Measurements from ENCODE around the gene LYPLA2. TPM values are rescaled to one million over a fixed set of nuclear protein-coding genes. Genes with fewer than 3 reads are reported as not detected.

Gene LYPLA2
- total RNA-seq, 1 experiment from 2014 or later = 78.0 TPM

GRCh38 chr1:23825076-23825761 lies 34.3 kb downstream of the LYPLA2 start, which contains the start of gene HMGCL:
TSS of gene HMGCL (minus strand) at chr1:23825429. CDS start at chr1:23825415, 14 bp downstream.
- H3K9me2 ChIP-seq (ENCODE audit: insufficient read depth) = no peaks in the 10 kb centered on the region
- H3K4me3 ChIP-seq (replicated peaks in 1 of 2; ENCODE audit: low read depth in 1 of 2, low read length in 2 of 2) = peak within 1 kb of the TSS; percentile 81 to 99
- ATAC-seq (peak; percentile 95), DNase-seq (ENCODE audit: low read depth, low spot score) (peak; percentile 58)
- peaks cover 2 to 15% of the 10 kb centered on the region in 2 experiments; a peak in 3 of 4 replicates for H3K4me1 ChIP-seq (ENCODE audit: control insufficient read depth in 1 of 2, insufficient read depth in 2 of 2, low read length in 2 of 2)
- peak within 1 kb of the TSS; percentile 88 for H3K4me2 ChIP-seq (ENCODE audit: low read length)
- peak within 1 kb of the TSS; percentile 75 for H3K27ac ChIP-seq (ENCODE audit: low read depth, low read length)
- ChIA-PET POLR2A (interaction anchor here (0.6 to 1.5 kb wide), 5 partner anchors 24 to 95 kb away, joined by 3 to 5 read pairs (median 4); no protein-coding TSS in a partner anchor), CTCF (interaction anchor here (2.6 kb wide), 1 partner anchor 15 kb away, joined by 16 read pairs; no protein-coding TSS in a partner anchor), RAD21 (ENCODE audit: low non-redundant PET in 1 of 2, low total read pairs in 2 of 2, uncharacterized antibody in 2 of 2, unreplicated experiment in 2 of 2) (interaction anchor here in 1 of 2 experiments (0.6 kb wide), 1 partner anchor 194 kb away, joined by 3 read pairs; no protein-coding TSS in a partner anchor)
- peaks cover 11% of the 10 kb centered on the region for H3K79me2 ChIP-seq (ENCODE audit: insufficient read depth, low read length)
- no peaks in the 10 kb centered on the region for H3K27me3 ChIP-seq (ENCODE audit: insufficient read depth, low read length)
- BruUV-seq (replicated peaks) = no TSS peak
- H3K36me3 ChIP-seq (ENCODE audit: control insufficient read depth in 1 of 2, insufficient read depth in 2 of 2, low read length in 2 of 2) = no peaks in the 10 kb centered on the region
- TF ChIP-seq ZNF274 (IDR thresholded peaks at IDR 0.05; ENCODE audit: low read depth, low read length) = no peak
- peak; percentile 70 for TF ChIP-seq ZBTB33 (IDR thresholded peaks at IDR 0.05; ENCODE audit: extremely low read depth, insufficient replicate concordance, low read length)
- TF ChIP-seq, protein P1, sequence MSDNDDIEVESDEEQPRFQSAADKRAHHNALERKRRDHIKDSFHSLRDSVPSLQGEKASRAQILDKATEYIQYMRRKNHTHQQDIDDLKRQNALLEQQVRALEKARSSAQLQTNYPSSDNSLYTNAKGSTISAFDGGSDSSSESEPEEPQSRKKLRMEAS (IDR thresholded peaks at IDR 0.05) = peak; percentile 65; the same call in 1 of the 2 replicates
- TF ChIP-seq SP1 (IDR thresholded peaks at IDR 0.05; ENCODE audit: low read depth) = peak; percentile 29; the same call in 1 of the 2 replicates
- TF ChIP-seq SRF (IDR thresholded peaks at IDR 0.05; ENCODE audit: low read depth) = no peak
- TF ChIP-seq SIN3A (IDR thresholded peaks at IDR 0.05; ENCODE audit: low read depth) = peak; percentile 84
- no peak for TF ChIP-seq CEBPB (IDR thresholded peaks at IDR 0.05; ENCODE audit: low read depth)
- TF ChIP-seq JUND (IDR thresholded peaks at IDR 0.05) = peak; percentile 16; the same call in 1 of the 2 replicates
- peak; percentile 22 for TF ChIP-seq TCF7L2 (IDR thresholded peaks at IDR 0.05; ENCODE audit: borderline replicate concordance, extremely low read depth, insufficient read depth, insufficient read length)
- TF ChIP-seq ELF1 (IDR thresholded peaks at IDR 0.05; ENCODE audit: borderline replicate concordance, low read depth) = 0 out of 2 replicates have a peak, but pooled peaks have one; percentile 21
- peak; percentile 69 for TF ChIP-seq POLR2A (IDR thresholded peaks at IDR 0.05; ENCODE audit: borderline replicate concordance, extremely low read depth, insufficient read depth, insufficient read length)
- peak; percentile 96 for TF ChIP-seq EGR1 (IDR thresholded peaks at IDR 0.05; ENCODE audit: low read depth)
- peak; percentile 96 for TF ChIP-seq POLR2AphosphoS5 (IDR thresholded peaks at IDR 0.05; ENCODE audit: low read depth, low read length)
- peak; percentile 98 for TF ChIP-seq YY1 (IDR thresholded peaks at IDR 0.05; ENCODE audit: extremely low read depth, insufficient replicate concordance, low read depth, low read length)
- no peaks in the 10 kb centered on the region for H4K20me1 ChIP-seq (ENCODE audit: insufficient read depth)
- peak within 1 kb of the TSS; percentile 88 for H3K9ac ChIP-seq (ENCODE audit: low read length)
- intact Hi-C loops (cut with micrococcal nuclease) = no loop called here
- no peaks in the 10 kb centered on the region for H3K9me3 ChIP-seq (ENCODE audit: control insufficient read depth in 1 of 2, insufficient read depth in 1 of 2, low read depth in 1 of 2, low read length in 2 of 2)
- H2AFZ ChIP-seq (ENCODE audit: low read depth, low read length, poor library complexity, severe bottlenecking) = no peak within 1 kb of the TSS
